Measurements from ENCODE around the gene SLC38A10.
"Not testable (repeated sequence)": the region's sequence is repeated elsewhere in the genome, so short reads cannot be mapped to it uniquely, and the experiment has no call there.

The SLC38A10 gene

GRCh38 chr17:81238815-81239713 is 56.0 kb downstream of the SLC38A10 start, which contains the start of the genes NDUFAF8 and TEPSIN:
NDUFAF8 (plus strand) TSS chr17:81239318; CDS start chr17:81239364, 46 bp downstream.
TEPSIN (minus strand) TSS chr17:81239055; CDS start chr17:81239033, 22 bp downstream.
- peak; percentile 99 for DNase-seq

- DNase-seq: no peak
Measured at GRCh38 chr17:81238490-81238814, 56.7 kb downstream of the SLC38A10 start.

GRCh38 chr17:81237591-81238489 is 57.3 kb downstream of the SLC38A10 start:
- DNase-seq: peak in 1 of 2 experiments; percentile 38

- no peak for DNase-seq
Measured at GRCh38 chr17:81236784-81237183, 58.3 kb downstream of the SLC38A10 start.

GRCh38 chr17:81235822-81236740 is 59.0 kb downstream of the SLC38A10 start:
- DNase-seq: no peak

GRCh38 chr17:81234940-81235821 is 59.9 kb downstream of the SLC38A10 start:
- no peak for DNase-seq

GRCh38 chr17:81234506-81234855 is 60.6 kb downstream of the SLC38A10 start:
- DNase-seq: no peak

- DNase-seq: no peak
Measured at GRCh38 chr17:81233811-81234505, 61.1 kb downstream of the SLC38A10 start.

- DNase-seq: no peak
Measured at GRCh38 chr17:81233316-81233715, 61.8 kb downstream of the SLC38A10 start.

- no peak for DNase-seq
Measured at GRCh38 chr17:81232616-81233241, 62.4 kb downstream of the SLC38A10 start.

- no peak for DNase-seq
Measured at GRCh38 chr17:81231766-81232581, 63.1 kb downstream of the SLC38A10 start.

- DNase-seq: no peak
Measured at GRCh38 chr17:81231121-81231645, 63.9 kb downstream of the SLC38A10 start.

- DNase-seq: peak in 1 of 2 experiments; percentile 66
Measured at GRCh38 chr17:81230043-81230820, 64.9 kb downstream of the SLC38A10 start.

- DNase-seq: no peak
Measured at GRCh38 chr17:81229666-81229920, 65.5 kb downstream of the SLC38A10 start.

- DNase-seq: no peak
Measured at GRCh38 chr17:81228834-81229665, 66.1 kb downstream of the SLC38A10 start.

GRCh38 chr17:81228420-81228819 is 66.7 kb downstream of the SLC38A10 start:
- no peak for DNase-seq

GRCh38 chr17:81227630-81228029 is 67.5 kb downstream of the SLC38A10 start:
- not testable (repeated sequence) for DNase-seq

- no peak for DNase-seq
Measured at GRCh38 chr17:81223762-81224130, 71.4 kb downstream of the SLC38A10 start.
